Activated CD8-positive, alpha-beta memory T cell treated with anti-CD3 and anti-CD28 coated beads, Interleukin-2, amount 50 U/mL, for 48 hours (primary cell): ENCODE measurements around the gene RCOR2.
"Not testable (repeated sequence)": the region's sequence is repeated elsewhere in the genome, so short reads cannot be mapped to it uniquely, and the experiment has no call there.

Experiments
- DNase-seq: peaks from one replicate; pipeline ENCODE4 v3.0.0-alpha.2; 2020

RCOR2 gene

DNA sequence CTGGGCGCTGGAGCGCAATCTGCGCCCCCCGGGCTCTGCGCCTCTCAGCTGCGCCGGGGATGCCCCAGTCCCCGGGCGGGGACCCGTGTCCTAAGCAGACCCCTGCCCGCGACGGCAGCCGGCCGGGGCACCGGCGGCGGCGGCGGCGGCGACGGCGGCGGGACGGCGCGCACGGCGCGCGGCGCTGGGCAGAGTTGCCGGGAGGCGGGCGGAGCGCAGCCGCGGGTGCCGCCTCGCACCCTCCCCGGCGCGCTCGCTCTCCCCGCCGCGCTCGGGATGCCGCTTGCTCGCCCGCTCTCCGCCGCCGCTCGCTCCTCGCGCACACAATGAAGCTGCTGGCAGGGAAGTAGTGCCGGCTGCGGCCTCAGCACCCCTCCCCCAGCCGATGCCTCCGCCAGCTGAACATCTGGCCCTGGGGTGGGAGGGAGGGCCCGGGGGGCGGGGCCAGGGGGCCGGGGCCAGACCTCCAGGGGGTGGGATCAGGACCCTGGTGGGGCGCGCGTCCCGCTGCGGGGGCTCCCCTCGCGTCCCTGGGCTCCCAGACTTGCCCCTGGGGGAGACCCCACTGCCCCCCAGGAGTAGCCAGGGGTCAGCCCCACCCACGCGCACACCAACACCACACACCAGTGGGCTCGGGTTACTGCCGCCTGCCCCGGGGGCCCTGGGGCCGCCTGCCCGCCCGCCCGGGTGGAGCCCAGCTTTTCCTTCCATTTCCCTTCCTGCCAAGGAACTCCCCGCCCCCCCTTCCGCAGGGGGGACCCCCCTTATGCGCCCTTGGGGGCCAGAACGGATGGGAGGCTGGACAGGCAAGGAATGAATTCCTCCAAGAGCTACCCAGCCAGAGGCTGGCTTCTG is at the start of gene RCOR2:
TSS of gene RCOR2 (minus strand) at position 328 of the 855 bp plus-strand sequence. CDS start 708 bp downstream, outside the sequence.
- DNase-seq = peak; percentile 79

DNA sequence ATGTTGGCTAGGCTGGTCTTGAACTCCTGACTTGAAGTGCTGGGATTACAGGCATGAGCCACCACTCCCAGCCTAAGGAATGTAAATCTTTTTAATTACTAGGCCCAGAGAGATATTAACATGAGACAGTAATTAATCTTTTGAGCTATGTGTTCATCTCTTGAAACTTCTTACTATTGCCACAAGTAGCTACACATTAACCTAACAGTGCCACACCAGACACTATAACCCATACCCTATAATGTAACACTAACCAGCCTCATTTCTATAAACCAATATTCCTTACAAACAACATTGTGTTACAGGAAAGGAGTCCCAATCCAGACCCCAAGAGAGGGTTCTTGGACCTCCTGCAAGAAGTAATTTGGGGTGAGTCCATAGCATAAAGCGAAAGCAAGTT is 49.5 kb upstream of the RCOR2 start:
- no peak for DNase-seq

DNA sequence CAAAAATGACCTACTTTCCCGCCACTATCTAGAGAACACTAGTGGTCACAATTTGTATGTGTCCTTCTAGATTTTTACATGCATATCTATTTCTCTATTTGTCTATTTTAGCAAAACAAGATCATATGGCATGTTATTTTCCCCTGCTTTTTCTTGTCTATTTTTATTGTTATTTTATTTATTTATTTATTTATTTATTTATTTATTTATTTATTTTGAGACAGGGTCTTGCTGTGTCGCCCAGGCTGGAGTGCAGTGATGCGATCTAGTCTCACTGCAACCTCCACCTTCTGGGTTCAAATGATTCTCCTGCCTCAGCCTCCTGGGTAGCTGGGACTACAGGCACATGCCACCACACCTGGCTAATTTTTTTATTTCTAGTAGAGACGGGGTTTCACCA is 46.9 kb upstream of the RCOR2 start:
- DNase-seq = not testable (repeated sequence)

DNA sequence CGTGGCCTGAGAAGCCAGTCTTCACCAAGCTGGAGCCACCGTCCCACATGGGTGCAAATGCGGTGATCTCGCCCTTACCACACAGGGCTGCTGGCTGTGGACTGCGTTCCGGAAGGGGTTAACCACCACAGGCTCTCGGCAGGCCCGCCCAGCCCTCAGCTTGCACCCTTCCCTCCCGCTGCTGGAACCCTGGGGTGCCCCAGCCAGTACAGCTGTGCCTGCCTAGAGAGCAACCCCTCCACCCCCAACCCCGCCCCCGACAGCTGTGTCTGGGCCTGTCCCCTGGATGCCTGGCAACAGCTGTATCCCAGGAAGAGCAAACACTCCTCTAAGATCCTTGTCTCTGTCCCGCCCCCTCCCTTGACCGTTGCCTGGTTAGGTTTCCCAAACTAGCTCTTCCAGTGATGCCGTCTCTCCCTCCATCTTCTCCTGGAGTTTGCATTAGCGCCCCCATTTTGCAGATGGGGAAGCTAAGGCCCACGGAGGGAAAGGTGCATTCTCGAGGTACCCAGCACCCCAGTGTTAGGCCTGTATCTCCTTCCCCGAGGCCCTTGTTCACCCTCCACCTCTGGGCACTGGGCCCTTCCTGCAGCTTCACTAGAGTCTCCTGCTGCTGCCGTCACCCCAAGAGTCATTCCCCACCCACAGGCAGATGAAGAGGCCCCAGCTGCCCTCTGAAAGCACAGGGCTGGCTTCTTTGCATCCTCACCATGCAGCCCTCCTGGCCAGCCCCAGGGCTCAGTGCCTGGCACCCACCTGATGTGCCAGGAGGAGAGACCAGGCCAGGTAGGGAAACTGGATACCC is 44.8 kb upstream of the RCOR2 start:
- no peak for DNase-seq

DNA sequence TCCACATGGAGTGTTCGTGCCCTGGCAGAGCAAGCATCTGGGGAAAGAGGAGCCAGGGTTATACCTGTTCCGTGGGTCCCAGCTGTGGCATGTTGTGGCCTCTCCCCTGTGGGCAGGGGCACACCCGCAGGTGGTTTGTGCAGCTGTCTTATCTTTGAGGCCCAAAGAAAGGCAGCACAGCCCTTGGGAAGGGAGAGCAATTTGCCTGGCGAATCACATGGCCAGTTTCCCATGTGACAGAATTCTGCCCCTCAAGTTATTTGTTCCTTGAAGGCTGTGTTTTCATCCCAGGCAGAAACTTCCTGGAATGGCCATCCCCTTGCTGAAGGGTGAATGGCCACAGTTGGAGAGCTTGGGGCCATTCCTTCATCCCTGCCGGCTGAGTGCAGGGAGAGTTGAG is 41.0 kb upstream of the RCOR2 start:
- DNase-seq = no peak

DNA sequence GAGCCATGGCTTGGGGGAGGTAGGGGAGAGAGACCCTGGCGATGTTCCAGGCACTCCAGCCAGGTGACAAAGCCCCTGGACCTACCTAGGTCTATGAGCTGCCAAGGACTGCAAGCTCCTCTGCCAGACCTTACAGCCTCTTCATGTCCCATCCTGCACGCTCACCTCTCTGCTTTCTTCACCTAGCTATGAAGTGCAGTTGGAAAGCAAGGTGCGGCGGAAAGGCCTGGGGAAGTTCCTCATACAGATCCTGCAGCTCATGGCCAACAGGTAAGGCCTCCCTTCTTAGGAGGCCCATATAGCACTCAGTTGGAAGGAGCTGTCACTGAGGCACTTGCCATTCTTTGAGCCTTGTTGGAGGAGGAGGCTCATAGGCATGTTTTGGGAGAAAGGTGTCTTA is 35.6 kb upstream of the RCOR2 start:
- DNase-seq = no peak

DNA sequence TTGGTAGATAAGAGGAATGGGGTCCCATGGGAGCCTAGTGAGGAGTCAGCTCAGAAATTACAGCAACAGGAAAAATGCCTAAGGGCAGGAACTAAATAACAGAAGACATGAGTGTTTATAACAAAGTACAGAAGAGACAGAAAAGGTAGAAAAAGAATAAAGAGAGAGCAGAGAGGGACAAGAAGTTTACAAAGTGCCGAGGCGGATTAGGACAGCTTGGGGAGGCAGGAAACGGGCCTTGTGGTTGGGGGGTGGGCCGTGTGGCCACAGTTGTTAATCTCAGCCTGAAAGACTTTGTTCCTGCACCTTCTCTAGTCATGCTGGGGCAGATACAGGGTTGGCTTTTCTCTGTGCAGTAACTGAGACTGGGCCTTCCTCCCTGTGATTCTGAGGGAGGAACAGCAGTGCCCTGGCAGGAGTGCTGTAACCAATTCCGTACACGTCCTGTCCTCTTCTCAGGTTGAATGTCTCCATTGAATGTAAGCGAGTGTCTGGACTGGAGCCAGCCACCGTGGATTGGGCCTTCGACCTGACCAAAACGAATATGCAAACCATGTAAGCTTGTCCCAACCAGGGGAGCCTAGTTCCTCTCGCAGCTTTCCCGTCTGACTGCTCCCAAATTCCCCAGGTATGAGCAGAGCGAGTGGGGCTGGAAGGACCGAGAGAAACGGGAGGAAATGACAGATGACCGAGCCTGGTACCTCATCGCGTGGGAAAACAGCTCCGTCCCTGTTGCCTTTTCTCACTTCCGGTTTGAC is 35.0 kb upstream of the RCOR2 start:
- DNase-seq = no peak

DNA sequence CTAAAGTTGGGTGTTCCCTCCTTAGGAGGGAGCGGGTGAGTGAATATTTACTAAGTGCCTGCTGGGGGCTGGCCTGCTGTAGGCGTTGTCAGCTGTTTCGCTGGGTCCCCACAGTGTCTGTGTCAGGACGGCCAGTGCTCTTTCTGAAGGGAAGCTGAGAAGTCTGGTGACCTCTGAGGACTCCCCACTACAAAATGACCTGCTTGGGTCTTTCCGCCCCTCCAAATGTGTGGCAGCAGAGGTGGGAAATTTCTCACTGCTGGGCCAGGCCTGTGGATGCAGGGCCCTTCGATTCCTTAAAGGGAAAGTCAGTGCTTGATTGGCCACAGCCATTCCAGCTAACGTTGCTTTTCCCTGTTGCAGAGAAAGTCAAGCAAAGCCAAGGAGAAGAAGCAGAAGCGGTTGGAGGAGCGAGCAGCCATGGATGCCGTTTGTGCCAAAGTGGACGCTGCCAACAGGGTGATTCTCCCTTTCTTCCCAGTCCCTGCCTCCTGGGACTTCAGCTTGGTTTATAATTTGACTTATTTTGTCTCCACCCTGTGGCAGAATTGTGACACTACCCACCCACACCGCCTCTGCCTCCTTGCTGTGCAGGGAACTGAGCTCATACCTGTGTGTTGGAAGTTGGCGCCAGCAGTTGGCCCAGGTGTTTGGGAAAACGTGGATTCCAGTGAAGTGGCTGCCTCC is 28.7 kb upstream of the RCOR2 start:
- DNase-seq = no peak

DNA sequence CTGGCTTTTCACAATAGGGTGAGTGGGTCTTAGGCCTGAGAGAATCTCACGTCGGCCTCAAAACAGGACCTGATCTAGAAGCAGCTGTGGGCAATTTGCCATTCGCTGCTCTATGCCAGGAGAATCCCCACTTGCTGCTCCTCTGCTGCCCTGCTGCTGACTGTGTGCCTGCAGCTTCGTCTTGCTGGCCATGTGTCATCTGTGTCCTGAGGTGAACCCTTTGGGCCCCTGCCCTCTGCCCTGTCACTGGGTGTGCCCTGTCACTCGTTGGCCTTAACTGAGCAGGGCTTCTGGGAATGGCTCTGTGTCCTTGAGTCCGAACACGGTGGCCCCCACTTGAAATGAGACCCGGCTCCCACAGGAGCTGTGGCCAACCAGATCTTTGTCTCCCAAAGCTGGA is 28.0 kb upstream of the RCOR2 start:
- DNase-seq = no peak

DNA sequence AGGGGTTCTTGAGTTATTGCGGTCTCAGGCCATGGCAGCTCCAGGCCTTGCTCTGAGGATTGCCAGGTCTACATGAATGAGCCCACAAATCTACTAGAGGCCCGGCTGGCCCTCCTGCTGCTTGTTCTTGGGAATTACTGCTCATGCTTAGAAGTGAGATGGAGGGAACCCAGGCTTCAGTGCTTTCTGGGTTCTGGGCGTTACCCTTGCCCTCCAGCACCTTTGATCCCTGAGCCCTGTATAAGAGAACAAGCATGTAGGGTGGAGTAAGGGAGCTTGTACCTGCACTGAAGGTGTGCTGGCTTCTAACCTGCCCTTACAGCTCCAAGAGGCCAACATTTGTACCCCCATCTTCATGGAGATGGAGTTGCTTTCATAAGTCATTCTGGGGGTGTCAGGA is 25.8 kb upstream of the RCOR2 start:
- no peak for DNase-seq

DNA sequence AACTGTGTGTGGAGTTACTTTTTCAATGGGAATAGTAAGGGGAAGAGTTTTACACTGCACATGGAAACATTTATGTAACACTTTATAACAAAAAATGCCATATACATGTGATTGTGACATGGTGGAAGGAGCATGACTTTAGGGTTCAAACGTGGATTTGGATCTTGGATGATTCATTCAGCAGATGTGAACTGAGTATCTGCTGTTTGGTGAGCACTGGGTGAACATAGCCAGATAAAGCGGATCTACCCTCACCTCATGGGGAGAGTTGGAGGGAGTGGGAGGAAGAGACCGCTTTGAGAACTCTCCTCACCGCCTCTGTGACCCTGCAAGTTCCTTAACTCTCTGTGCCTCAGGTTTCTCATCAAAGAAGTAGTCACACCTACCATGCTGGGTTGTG is 24.9 kb upstream of the RCOR2 start:
- DNase-seq = no peak

DNA sequence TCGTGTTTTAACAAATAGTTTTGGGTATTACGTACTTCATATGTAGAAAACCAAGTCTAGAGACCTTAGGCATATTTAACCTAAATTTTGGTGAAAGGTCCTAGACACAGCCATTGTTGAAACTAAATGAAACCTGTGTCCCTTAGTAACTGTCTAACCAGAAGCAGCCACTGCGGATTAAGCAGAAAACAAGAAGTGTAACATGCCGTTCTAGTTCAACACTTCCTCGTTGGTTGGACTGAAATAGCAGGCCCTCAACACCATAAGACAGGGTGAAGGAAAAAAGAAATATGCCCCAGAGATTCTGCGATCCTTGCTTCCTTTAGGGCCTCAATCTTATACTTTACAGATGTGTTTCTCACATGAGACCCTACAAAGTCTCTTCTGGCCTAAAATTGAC is 23.8 kb upstream of the RCOR2 start:
- no peak for DNase-seq

DNA sequence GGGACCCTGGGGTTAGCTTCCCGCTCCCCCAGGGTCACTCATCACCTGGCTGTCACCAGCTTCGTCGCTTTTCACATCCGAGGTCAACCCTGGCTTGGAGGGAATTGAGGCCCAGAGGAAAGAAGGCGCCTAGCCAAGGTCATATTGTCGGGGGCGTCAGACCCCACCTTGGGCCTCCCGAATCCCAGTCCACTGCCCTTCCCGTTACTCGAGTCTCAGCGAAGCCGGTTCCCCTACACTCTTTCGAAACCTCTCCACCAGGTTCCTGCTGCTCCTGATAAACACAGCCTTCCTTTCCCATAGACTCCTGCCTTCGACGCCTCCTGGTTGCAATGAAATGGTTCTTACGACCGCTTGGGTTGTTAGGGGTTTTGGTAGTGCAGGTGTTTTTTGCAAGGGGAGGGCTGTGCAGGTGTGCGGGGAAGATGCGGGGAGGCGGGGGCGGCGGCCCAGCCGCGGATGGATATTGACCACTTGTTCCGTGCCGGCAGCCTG is 22.5 kb upstream of the RCOR2 start:
- no peak for DNase-seq

DNA sequence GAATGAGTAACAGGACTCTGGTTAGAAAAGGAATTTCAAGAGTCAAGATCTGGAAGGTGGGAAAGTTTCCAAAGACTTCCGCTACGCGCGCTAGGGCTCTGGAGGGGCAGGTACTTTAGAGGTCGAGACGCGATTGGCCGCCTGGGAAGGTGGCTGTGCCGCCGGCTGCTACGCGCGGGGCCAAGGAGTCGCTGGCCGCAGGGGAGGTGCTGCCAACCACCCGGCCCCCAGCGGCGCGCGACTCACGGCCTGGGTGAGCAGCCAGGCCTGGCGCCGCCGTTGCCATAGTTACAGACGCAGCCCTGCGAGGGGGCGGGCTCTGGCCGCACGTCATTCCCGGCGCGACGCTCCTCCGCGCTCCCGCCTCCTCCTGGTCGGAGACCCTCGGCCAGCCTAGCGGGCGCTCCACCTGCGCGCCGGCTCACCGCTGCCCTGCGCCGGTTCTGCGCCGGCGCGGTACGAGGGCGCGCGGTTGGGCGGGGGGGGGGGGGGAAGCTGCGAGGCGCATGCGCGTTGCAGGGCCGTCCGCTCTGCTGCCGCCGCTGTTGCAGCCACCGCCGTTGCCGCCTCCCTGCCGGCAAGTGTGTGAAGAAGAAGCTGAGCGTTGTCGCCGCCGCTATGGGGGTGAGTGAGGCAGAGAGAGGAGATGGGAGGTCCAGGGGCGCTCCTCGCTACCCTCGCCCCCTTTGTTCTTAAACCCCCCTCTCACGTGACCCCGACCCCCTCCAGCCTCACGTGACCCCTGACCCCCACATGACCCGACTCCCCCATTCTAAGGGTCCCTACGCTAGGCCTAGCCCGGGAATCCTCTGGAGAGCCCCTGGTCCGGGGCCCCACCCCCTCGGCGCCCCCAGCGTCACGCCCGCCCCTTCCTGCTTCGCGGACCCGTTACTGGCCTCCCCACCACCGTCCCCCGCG is 21.8 kb upstream of the RCOR2 start, which contains the start of gene NAA40:
TSS of gene NAA40 (plus strand) at position 524 of the 918 bp plus-strand sequence. CDS start at position 619, 95 bp downstream.
- DNase-seq = peak; percentile 97

DNA sequence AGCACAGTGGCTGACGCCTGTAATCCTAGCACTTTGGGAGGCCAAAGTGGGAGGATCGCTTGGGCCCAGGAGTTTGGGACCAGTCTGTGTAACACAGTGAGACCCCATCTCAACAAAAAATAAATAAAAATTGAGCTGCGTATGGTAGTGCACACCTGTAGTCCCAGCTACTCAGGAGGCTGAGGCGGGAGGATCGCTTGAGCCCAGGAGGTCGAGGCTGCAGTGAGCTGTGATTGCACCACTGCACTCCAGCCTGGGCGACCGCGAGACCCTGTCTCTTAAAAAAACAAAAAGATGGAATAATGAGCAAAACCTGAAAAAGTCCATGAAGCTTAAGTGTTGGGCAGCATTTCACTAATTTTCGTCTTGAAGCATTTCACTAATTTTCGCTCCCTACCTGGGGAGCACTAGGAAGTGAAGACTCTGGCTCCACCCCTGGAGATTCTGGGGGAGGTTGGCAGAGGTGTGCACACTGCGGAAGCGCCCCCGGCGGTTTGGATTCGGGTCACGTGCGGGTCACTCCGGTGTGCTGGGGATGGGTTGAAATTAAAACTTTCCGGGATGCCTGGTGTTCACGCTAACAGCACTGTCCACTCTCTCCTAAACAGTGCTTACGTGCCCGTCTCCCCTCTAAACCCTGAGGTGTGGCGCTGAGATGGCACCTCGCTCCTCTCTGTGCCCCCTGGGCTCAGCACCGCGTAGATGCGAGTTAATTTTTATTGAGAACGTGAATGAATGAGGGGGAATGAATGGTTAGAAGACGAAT is 20.9 kb upstream of the RCOR2 start:
- peak; percentile 72 for DNase-seq

DNA sequence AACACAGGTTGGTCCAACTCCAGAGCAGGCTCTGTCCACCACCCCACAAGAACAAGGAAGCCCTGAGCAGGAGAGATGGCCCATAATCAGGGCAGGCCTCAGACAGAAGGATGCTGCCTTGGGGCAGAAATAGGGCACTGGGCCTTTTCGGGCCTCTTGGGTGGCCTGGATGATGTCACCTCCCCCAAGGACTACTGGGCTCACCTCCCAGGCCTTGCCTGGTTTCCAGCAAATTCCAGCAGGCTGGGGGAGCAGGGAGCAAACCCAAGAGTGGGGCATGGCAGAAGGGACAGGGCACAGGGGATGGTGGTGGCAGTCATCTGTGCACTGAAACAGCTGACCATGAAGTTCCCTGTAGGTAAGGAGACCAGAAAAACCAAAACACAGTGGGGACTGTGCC is 16.5 kb upstream of the RCOR2 start:
- no peak for DNase-seq

DNA sequence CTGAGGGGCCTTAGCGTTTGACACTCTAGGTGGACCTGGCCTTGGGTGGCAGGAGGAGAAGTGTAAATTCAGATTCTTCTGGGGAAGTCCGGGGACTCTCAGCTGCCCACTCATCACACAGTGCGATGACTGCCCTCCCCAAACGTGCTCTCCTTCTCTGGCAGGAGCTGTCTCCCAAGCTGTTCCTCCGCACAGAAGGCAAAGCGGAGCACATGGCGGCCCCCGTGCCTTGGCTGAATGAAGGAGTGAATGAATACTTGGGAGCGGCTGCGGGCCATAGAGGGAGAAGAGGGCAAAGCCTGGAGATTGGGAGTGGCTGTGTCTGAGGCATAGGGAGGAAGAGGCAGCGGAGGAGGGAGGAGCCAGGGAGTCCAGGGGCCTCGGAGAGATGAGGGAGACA is 14.9 kb upstream of the RCOR2 start:
- no peak for DNase-seq

DNA sequence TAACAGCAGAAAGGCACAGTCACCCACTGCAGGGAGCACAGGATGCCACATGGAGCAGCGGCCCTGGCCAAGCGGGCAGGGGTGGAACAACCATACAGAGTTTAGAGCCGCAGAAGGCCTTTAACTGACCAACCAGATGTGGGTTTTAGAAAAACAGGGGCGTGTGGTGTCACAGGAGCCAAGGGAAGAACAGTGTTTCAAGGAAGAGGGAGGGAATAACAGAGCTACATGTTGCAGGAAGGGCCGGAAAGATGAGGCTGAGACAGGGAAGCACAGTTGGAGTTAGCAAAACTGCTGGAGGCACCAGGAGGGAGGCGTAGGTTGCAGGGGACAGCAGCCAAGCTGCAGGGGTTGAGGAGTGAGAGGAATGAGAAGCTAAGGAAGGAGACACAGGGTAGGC is 14.1 kb upstream of the RCOR2 start:
- no peak for DNase-seq

DNA sequence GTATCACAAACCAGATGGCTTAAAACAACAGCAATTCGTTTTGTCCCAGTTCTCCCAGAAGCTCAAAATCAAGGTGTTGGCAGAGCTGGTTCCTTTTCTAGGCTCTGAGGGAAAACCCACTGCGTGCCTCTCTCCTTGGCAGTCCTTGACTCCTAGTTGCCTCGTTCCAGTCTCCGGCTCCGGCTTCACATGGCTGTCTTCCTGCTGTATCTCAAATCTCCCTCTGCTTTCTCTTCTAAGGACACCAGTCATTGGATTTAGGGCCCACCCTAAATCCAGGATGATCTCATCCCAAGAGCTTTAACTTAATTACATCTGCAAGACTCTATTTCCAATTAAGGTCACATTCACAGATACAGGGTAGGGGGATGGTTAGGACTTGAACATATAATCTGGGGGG is 12.7 kb upstream of the RCOR2 start:
- no peak for DNase-seq

DNA sequence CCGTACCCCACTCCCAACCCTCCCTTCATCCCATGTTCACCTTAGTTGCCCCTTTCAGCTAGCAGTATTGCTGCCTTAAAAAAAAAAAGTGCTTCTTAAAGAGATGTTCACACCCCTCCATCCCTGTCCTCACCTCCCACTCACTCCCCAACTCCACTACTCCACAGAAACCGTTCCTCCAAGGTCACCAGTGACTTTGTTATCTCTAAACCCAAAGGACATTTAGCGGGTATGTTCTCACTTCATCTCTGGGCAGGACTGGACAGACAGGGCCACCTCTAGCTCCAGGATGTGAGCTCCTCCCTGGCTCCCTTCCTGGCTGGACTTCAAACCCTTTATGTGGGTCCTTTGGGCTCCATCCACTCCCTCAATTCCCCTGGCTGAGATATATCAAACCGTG is 6.4 kb upstream of the RCOR2 start:
- no peak for DNase-seq
